Cerebellar nuclear complex (tissue), 1 donor: ENCODE measurements around the gene EVPLL.
"Not testable (repeated sequence)": the region's sequence is repeated elsewhere in the genome, so short reads cannot be mapped to it uniquely, and the experiment has no call there.

ENCODE experiments used
- DNase-seq, 2 experiments: peaks; one replicate each; lab custom pipeline; 2025; lab: John Stamatoyannopoulos, UW

Gene EVPLL

GRCh38 chr17:18425593-18425992 lies 48.0 kb downstream of the EVPLL start:
- DNase-seq: not testable (repeated sequence)

GRCh38 chr17:18426639-18427038 lies 49.1 kb downstream of the EVPLL start:
- not testable (repeated sequence) for DNase-seq

- DNase-seq: not testable (repeated sequence)
Measured at GRCh38 chr17:18432206-18432605, 54.6 kb downstream of the EVPLL start.
